Stimulated activated CD8-positive, alpha-beta memory T cell treated with anti-CD3 and anti-CD28 coated beads, Interleukin-4, amount 100 ng/mL, for 1 hour (primary cell): ENCODE measurements around the gene TRIM59.
A peak's percentile ranks its signal among the peaks of the same experiment; 100 is the strongest.
"Not testable (repeated sequence)": the region's sequence is repeated elsewhere in the genome, so short reads cannot be mapped to it uniquely, and the experiment has no call there.

Experiments used
- DNase-seq, 2 donors: peaks; one replicate each; pipeline ENCODE4 v3.0.0-alpha.2; 2020; ENCODE audit warnings: low read depth in 2 of 2, low spot score in 1 of 2

TRIM59 gene

GRCh38 chr3:160455846-160456245, 6.3 kb upstream of the TRIM59 start:
- DNase-seq, result no peak

- DNase-seq, result no peak
Observed at GRCh38 chr3:160454995-160455394, 5.4 kb upstream of the TRIM59 start.

- DNase-seq, result not testable (repeated sequence)
Observed at GRCh38 chr3:160452251-160452650, 2.7 kb upstream of the TRIM59 start.

- no peak for DNase-seq
Observed at GRCh38 chr3:160451602-160452001, 2.0 kb upstream of the TRIM59 start.

GRCh38 chr3:160450846-160451245, 1.3 kb upstream of the TRIM59 start:
- no peak for DNase-seq

- peak in 1 of 2 donors; percentile 10 for DNase-seq
Observed at GRCh38 chr3:160448845-160449635, 546 bp downstream of the TRIM59 start.

GRCh38 chr3:160447544-160447943, 2.0 kb downstream of the TRIM59 start:
- DNase-seq, result no peak

GRCh38 chr3:160446522-160447056, 3.0 kb downstream of the TRIM59 start:
- no peak for DNase-seq

- no peak for DNase-seq
Observed at GRCh38 chr3:160445854-160446253, 3.7 kb downstream of the TRIM59 start.

GRCh38 chr3:160444411-160444810, 5.2 kb downstream of the TRIM59 start:
- DNase-seq, result no peak

- no peak for DNase-seq
Observed at GRCh38 chr3:160440687-160441086, 8.9 kb downstream of the TRIM59 start.

- DNase-seq, result no peak
Observed at GRCh38 chr3:160437083-160437455, 12.5 kb downstream of the TRIM59 start.

GRCh38 chr3:160435747-160436146, 13.8 kb downstream of the TRIM59 start:
- DNase-seq, result no peak

- no peak for DNase-seq
Observed at GRCh38 chr3:160435095-160435494, 14.5 kb downstream of the TRIM59 start.

- no peak for DNase-seq
Observed at GRCh38 chr3:160434071-160434470, 15.5 kb downstream of the TRIM59 start.

- no peak for DNase-seq
Observed at GRCh38 chr3:160427832-160428424, 21.7 kb downstream of the TRIM59 start.

- DNase-seq, result no peak
Observed at GRCh38 chr3:160417311-160417710, 32.3 kb downstream of the TRIM59 start.

GRCh38 chr3:160413613-160414248, 35.9 kb downstream of the TRIM59 start:
- DNase-seq, result peak in 1 of 2 donors; percentile 44

GRCh38 chr3:160412477-160412876, 37.1 kb downstream of the TRIM59 start:
- no peak for DNase-seq

- no peak for DNase-seq
Observed at GRCh38 chr3:160409812-160410610, 39.6 kb downstream of the TRIM59 start.

GRCh38 chr3:160403796-160404470, 45.7 kb downstream of the TRIM59 start:
- no peak for DNase-seq
